Hematopoietic multipotent progenitor cell treated with erythropoietin and hydrocortisone succinate and interleukin-3 and kit ligand, for 8 days (in vitro differentiated cells): ENCODE measurements around the gene FBLN1.
"Not testable (repeated sequence)": the region's sequence is repeated elsewhere in the genome, so short reads cannot be mapped to it uniquely, and the experiment has no call there.

Experiments used
- DNase-seq: peaks from one replicate; pipeline ENCODE4 v3.0.0-alpha.2; 2015

Gene FBLN1

DNA sequence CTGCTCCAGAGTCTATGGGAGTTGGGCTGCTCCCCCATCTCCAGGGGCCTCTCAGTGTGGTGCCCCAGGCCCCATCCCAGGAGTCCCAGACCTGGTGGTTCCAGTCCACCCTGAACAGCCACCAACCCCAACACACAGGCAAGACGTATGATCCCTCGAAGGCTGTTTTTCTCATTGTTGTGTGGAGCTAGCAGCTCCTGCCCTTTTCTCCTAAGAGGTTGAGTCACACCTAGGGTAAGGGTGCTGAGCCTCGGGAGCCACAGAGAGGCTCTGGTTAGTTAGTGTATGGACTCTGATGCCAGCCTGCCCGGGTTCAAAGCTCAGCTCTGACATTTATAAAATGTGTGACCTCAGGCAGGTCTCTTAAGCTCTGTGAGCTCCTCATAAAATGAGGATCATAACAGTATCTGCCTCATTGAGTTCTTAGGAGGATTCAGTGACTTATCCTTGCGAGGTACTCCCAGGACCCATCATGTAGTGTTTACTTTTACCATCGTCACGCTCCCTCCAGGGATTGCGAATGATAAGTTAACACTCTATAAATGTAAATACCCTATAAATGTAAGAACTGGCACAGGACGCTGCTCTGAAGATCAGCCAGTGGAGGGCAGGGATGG, 47.2 kb downstream of the FBLN1 start:
- DNase-seq: no peak

DNA sequence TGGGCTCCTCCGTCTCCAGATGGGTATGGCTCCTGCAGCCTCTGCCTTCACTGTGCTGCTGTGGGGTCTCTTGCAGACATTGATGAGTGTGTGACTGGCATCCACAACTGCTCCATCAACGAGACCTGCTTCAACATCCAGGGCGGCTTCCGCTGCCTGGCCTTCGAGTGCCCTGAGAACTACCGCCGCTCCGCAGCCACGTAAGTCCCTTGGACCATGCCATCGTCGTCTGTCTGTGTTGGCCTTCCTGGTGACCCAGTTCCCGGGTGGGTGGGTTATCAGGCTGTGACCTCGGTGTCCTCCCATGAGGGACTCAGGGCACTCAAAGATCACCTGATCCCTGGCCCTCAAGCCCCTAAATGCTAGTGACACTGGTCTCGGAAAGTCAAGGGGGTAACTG, 47.7 kb downstream of the FBLN1 start:
- no peak for DNase-seq

DNA sequence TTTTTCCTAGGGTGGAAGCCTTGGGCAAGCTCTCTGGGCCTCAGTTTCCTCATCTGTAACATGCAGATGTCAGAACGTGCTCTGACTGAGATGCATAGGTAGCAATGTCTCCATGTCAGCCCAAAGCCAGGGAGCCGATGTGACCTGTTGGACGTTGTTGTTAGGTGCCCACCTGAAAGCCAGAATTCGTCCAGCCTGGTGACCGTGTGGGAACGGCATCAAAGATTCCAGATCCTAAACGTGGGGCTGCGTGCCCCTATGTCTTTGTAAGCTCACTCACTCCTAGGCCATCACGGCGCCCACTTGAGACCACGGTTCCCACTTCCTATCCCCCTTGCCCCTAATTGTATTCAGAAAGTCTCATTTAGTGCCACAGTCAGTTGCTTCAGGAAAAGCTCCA, 48.2 kb downstream of the FBLN1 start:
- DNase-seq: no peak

DNA sequence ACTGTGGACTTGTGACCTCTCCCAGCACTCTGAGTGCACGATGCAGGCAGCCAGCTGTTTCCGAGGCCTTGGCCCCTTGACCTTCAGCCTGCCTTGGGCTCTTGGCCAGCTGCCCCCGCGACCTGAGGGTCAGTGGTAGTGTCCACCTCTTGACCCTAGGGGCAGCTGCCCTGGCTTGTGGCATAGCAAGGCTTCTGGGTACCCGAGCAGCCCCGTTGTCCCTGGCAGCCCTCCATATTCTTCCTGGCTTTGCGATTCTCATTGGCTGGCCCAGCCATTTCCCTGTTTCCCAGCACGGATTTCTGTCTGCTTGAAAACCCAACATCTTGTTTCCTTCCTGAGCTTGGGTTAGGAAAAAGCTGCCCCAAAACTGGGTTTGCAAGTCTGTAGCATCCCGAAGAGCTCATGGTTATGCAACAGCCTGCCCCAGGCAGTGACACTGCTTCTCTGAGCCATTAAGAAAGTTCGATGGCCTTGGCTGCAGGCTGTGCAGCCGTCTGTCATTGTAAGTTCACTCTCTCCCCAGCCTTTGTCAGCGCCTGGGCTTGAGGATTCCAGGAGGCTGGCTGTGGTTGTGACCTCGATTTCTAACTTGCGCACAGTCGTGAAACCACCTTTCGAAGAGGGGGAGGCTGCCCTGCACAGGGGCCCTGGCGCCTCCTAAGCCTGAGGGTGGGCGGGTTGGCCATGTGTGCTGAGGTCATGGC, 48.8 kb downstream of the FBLN1 start:
- DNase-seq: no peak

DNA sequence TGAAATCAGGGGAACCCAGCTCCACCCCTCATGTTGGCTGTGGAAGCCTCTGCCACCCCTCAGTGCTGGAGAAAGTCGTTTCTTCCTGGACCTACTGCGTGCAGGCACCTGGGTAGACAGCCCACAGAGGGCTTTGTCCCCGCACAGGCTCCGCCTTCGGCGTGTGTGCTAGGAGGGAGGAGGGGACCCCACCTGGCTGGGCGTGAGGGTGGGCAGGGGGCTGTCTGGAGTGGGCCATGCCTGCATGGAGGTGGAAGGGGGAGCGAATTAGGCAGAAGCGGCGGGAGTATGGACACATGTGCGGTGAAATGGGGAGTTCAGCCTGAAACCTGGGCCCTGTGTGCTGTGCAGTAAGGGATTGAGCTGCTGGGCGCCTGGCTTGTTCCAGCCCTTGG, 49.3 kb downstream of the FBLN1 start:
- DNase-seq: no peak

DNA sequence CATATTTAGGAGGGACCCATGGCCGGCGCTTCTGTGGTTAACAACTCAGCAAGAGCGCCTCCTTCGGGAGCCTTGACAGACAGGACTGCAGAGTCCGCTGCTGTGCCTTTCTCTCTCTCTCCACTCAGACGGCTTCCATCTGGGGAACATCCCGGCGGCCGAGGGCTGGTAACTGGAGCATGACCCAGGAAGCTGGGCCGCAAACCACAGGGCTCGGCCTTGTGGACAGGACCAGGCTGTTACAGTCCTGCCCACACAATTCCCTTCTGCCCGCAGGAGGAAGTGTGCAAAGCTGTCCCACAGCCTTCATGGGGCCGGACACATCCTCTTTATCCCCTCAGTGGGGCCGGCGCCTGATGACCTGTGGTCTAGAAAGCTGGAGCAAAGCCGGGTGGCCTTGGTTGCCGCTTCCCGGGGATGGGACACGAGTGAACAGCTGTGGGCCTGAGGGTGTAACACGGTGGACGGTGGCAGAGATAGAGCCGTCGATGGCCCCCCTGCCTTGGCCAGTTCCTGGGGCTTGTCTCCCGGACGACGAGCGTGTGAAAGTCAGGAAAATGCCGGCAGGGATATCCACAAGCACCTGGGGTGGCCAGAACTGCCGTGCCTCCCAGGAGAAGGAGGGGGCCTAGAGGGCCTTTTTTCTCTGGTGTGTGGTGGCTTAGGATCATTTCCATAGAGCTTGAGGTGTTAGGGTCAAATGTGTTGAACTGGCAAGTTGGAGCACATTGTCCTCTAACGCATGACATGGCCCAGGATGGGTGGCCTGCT, 50.1 kb downstream of the FBLN1 start:
- DNase-seq: no peak

DNA sequence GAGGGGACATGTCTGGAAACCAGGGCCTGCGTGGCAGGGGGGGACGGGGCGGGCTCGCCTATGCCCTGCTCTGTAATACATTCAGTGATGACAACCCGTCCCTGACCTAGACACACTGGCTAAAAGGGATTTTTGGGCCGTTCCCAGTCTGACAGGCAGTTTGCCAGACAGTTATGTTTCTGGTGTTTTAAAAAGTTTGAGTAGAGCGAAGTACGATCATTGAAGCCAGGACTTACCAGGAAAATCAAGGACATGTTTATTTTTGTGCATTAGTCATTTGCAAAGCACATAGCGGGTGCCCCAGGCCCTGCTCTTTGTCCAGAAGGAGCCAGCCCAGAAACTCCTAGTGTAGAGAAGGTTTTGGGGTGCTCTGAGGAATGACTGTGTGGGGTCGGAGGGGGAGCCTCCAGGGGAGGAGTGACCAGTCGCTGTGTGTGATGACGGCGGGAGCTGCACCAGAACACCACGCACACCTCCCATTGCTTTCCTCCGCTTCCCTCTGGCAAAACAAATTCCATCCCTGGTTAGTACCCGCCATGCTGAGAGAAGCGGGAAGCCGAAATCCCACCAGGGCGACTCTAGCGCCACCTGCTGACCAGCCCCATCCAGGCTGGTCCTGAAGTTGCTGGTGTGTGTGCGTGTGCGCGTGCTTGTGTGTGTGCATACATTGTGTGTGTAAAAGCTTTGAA, 50.8 kb downstream of the FBLN1 start:
- DNase-seq: peak; percentile 63

DNA sequence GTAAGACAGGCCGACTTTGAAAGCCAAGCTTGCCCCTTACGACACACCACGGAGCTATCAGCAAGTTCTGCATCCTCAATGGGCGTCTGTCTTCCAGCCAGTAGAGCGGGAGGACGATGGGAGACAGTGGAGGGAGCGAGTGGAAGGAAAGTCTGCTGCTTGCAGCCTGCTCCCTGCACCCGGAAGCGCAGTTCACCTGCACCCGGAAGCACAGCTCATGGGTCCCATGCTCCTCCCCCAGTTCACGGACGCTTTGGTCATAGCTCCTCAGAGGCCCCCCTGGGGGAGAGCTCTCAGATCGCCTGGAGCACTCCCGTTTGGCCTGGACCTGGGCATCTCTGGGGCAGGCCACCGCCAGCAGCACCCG, 51.3 kb downstream of the FBLN1 start:
- no peak for DNase-seq

DNA sequence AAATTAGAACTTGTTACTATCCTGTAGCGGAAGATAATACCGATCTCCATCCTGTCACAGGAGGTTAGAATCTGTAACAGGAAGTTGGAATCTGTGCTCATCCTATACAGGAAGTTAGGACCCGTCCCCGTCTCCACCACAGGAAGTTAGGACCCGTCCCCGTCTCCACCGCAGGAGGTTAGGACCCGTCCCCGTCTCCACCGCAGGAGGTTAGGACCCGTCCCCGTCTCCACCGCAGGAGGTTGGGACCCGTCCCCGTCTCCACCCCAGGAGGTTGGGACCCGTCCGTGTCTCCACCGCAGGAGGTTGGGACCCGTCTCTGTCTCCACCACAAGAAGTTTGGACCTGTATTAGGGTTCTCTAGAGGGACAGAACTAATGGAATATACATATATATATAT, 52.2 kb downstream of the FBLN1 start:
- no peak for DNase-seq

DNA sequence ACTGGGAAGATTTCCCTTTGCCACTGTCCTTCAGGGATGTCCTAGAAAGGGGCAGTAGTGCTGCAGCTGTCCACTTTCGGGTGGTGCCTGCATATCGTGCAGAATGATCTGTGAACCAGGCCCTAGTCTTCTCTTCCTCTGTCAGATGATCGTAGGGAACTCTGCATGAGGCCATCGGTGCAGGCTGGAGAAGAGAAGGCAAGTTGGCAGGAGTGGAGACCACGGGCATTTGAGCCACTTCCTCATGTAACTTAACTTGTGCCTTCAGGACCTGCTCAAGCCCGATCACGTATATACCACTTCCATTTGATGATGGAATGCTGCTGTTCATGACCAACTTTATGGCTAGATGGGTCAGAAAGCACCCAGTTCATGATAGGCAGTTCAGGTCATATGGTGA, 55.2 kb downstream of the FBLN1 start:
- not testable (repeated sequence) for DNase-seq

DNA sequence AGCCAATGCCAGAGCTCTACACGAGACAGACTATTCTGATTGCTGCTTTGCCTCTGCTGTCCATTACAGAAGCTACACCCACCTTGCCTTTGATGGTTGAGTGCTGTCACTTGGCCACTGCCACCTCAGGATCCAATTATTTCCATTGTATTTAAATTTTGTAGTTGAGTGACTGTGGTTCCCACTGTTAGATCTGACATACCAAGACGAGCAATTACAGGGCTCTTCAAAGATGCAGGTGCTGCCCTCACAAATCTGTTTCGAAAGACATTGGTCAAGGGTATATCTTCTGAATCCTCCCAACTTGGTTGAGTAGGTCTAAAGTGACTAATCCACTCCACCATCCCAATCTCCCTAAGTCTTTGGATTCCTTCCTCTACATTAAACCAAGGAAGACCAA, 57.4 kb downstream of the FBLN1 start:
- DNase-seq: not testable (repeated sequence)

DNA sequence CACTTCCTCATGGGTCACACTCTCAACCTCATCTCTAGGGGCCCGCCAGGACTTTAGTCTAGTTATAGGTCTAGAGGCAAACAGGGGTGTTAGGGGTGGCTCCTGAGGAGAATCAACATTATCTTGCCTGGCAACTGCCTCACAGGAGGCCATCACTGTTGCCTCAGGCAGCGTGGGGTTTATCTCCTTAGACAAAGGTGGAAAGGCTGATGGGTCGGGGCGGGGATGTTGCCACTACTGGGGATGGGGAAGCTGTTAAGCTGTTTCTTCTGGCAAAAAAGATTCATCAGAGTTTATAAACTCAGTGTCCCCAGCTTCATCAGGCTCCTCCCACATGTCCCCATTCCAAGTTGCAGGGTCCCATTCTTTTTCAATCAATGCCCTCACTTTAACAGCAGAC, 58.1 kb downstream of the FBLN1 start:
- DNase-seq: not testable (repeated sequence)

DNA sequence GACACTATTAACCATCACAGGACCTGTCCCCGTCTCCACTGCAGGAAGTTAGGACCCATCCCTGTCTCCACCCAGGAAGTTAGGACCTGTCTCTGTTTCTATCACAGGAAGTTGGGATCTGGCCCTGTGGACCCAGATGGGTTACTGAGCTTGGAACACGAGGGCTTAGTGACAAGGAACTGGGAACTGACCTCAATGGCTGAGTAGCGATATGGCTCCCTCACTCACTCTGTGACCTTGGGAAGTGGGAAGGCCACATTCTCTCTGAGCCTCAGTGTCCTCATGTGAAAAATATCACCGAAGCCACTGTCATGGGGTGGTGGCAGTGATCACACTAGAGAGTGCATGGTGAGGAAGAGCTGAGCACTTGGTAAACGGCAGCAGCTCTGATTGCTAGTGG, 59.4 kb downstream of the FBLN1 start:
- DNase-seq: no peak

DNA sequence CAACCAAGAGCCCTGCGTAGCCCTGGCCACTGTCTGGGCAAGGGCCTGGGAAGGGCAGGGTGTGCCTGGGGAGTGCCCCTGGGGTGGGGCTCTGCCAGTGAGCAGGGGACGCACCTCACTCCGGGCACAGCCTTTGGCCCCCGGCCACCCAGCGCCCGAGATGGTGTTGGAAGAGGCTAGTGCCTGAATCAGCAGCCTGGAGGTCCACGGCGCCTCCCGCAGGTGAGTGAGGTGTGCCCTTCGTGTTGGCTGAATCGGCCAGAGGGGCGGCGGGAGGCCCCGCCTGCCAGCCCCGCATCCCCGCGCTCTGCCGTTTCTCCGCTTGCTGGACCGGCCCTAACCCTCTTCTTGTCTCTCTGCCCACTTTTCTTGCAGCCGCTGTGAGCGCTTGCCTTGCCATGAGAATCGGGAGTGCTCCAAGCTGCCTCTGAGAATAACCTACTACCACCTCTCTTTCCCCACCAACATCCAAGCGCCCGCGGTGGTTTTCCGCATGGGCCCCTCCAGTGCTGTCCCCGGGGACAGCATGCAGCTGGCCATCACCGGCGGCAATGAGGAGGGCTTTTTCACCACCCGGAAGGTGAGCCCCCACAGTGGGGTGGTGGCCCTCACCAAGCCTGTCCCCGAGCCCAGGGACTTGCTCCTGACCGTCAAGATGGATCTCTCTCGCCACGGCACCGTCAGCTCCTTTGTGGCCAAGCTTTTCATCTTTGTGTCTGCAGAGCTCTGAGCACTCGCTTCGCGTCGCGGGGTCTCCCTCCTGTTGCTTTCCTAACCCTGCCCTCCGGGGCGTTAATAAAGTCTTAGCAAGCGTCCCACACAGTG, 60.1 kb downstream of the FBLN1 start:
- no peak for DNase-seq

DNA sequence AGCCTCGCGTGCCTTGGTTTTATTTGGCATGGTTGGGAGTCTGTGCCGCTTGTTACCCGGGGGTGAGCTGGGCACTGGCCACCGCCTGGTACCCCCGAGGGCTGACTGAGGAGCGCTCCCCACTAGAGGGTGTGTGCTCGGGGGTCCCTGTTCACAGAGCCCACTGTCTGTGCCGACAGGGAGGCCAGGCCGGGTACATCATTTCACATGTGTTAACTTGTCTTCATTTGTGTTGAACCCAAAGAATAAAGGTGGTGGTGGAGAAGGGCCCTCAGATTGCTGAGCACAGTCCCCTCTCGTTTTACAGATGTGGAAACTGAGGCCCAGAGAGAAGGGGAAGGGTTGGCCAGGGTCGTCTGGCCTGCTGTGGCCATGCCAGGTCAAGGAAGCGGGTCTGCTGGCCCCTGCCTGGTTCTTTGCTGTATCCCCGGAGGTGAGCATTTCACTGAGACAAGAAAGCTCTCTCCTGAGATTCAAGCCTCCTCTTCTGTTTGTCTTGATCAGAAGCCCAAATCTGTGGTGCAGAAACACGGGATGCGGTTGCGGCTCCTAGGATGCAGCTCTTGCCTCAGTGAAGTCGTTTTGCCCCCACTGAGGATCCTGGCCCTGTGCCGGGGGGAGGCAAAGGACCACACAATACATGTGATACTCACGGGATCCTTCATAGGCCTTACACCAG, 60.8 kb downstream of the FBLN1 start:
- no peak for DNase-seq

DNA sequence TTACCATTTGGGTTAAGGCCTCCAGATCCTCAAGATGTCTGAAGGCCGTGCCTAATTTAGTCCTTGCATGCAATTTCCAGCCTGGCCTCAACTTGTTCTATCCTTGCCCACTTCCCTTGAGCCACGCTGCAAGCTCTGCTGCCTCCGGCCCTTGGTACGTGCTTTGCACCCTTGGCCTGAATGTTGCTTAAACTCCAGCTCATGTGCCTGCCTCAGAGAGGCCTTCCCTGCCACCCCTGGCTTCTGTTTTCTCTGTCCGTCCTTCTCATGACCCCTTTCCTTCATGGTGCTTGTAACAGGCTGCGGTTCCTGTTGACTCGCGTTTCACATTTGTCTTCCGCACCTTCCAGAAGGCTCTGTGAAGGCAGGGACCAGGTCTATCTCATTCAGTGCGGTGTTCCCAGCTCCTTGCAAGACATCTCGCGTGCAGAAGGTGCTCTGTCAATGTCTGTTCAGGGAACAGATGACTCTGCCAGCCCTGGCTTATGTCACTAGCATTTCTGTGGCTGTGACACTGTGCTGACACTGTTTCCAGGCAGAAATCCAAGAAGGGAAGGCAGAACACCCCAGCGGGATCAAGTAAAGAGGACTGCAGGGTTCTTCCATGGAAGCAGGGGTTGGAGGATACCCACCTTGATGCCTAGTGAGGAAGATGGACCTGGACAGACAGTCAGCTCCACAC, 61.8 kb downstream of the FBLN1 start:
- DNase-seq: no peak

DNA sequence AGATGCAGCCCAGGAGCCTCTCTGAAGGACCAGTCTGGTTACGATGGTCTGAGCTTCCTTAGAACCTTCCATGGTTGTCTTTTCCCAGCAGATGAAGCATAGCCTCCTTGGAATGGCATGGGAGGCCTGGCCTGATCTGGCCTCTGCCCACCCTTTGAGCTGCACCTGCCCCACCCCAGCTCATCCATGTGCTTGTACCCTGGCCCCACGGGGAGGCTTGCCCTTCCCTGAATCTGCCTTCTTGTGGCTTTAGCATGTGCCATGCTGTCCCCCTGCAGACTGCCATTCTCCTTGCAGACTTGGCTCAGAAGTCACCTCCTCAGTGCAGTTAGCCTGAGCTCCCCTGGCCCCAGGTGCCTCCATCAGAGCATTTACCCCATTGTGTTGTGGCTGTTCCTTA, 62.5 kb downstream of the FBLN1 start:
- no peak for DNase-seq

DNA sequence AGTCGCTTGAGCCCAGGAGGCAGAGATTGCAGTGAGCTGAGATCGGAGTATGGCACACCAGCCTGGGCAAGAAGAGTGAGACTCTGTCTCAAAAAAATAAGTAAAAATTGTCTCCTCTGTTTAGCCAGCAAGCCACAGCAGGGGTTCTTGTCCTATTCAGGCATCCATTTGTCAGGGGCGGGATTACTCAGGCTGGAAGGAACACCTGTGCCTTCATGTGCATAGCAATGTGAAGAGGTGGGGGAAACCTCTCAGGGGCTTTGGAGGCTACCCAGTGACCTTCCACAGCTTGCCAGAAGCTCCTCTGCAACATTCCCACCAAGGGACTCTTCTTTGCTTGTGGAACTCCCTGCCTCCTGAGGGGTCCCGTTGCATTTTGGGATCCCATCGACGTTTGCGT, 63.3 kb downstream of the FBLN1 start:
- DNase-seq: no peak

DNA sequence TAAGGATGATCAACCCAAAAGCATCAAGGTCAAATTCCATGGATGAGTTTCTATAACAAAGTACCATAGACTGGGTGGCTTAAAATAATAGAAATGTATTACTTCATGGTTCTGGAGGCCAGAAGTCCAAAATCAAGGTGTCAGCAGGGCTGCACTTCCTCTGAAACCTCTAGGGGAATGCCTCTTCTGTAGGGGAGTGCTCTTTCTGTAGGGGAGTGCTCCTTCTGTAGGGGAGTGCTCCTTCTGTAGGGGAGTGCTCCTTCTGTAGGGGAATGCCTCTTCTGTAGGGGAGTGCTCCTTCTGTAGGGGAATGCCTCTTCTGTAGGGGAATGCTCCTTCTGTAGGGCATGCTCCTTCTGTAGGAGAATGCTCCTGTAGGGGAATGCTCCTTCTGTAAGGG, 65.5 kb downstream of the FBLN1 start:
- no peak for DNase-seq

DNA sequence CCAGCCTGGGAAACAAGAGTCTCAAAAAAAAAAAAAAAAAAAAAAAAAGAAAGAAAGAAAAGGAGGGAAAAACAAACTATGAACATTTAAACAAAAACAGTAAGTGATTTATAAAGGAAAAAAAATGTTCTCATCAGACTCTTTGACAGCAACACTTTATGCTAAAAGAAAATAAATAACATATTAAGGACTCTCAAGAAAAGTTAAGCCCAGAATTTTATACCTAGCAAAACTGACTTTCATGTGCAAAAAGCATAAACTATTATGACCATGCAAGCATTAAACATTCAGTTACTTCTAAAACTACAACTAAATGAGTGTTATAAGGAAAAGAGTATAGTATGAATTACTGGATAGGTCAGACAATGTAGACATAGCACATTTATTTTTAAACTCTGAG, 68.4 kb downstream of the FBLN1 start:
- no peak for DNase-seq

DNA sequence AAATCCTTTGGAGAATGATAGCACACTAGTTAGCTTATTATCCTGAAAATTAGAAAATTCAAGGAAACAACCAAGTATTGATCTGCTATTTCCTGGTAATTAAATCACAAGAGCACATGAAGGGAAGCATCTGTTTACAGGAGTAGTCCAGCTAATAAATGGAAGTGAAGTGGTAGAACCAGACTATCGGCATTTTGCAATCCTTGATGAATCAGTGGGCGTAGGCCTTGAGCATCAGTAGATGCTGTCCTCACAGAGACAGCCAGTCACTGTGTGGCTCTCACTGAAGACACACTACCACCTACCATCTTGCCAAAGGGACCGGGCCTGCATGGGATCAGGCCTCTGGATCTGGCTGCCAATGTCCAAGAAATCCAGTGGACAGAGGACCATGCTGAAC, 69.8 kb downstream of the FBLN1 start:
- DNase-seq: no peak
